ENCODE measurements around the gene STARD7. TPM values are rescaled to one million over a fixed set of nuclear protein-coding genes. Genes with fewer than 3 reads are reported as not detected.
A peak's percentile ranks its signal among the peaks of the same experiment; 100 is the strongest.
"Not testable (repeated sequence)": the region's sequence is repeated elsewhere in the genome, so short reads cannot be mapped to it uniquely, and the experiment has no call there.

Gene STARD7
- total RNA-seq, 3 donors from 2014 or later: 118 to 123 (median 122) TPM

DNA sequence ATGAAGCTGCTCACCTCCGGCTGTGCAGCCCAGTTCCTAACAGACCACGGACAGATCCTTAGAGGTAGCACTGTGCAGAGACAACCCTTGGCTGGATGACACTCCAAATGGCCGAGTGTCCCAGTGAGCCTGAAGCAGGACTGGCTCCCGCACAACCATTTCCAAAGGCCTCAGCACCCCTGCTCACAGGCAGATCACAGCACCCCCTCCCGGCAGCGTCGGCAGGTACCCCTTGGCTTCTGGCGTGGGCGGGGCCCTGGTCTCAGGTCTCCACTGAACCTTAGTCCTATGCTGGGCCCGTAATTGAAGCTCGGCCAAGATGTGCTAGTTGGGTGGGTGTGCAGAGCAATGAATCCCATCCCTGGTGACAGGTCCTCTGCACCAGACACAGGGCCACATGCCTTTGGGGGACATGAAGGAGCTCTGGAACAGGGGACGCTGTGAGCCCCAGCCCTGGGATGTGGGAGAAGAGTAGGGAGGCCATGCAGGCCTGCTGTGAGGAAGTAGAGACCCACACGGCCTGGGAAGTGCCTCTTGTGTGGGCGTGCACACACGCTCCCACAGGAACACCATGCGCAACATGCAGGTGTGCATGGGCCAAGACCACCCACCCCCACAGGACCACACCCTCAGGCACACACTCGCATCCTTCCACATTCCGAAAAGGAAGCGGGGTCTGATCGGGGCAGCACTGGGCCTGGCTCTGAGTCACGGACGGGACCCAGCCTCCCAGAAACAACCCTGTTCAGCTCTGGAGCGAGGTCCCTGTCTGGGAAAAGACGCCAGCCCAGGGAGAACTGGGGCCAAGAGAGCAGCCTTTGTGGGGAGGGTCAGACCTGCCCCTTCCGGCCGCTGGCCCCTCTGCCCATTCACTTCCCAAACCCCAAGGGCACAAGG, 66.2 kb downstream of the STARD7 start:
- TF ChIP-seq, protein P1, sequence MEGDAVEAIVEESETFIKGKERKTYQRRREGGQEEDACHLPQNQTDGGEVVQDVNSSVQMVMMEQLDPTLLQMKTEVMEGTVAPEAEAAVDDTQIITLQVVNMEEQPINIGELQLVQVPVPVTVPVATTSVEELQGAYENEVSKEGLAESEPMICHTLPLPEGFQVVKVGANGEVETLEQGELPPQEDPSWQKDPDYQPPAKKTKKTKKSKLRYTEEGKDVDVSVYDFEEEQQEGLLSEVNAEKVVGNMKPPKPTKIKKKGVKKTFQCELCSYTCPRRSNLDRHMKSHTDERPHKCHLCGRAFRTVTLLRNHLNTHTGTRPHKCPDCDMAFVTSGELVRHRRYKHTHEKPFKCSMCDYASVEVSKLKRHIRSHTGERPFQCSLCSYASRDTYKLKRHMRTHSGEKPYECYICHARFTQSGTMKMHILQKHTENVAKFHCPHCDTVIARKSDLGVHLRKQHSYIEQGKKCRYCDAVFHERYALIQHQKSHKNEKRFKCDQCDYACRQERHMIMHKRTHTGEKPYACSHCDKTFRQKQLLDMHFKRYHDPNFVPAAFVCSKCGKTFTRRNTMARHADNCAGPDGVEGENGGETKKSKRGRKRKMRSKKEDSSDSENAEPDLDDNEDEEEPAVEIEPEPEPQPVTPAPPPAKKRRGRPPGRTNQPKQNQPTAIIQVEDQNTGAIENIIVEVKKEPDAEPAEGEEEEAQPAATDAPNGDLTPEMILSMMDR (IDR thresholded peaks at IDR 0.05): no peak
- DNase-seq: peak in 2 of 3 donors; percentile 45 to 65
- no peaks in the 10 kb centered on the region for H3K36me3 ChIP-seq (ENCODE audit: low read depth)
- H3K4me3 ChIP-seq: no peak overlapping the region
- no peaks in the 10 kb centered on the region for H3K9me3 ChIP-seq
- peaks cover 20% of the 10 kb centered on the region for H3K4me1 ChIP-seq (ENCODE audit: low read depth)
- intact Hi-C loops (cut with DNase I, micrococcal nuclease): no loop called here
- no peak for ATAC-seq

DNA sequence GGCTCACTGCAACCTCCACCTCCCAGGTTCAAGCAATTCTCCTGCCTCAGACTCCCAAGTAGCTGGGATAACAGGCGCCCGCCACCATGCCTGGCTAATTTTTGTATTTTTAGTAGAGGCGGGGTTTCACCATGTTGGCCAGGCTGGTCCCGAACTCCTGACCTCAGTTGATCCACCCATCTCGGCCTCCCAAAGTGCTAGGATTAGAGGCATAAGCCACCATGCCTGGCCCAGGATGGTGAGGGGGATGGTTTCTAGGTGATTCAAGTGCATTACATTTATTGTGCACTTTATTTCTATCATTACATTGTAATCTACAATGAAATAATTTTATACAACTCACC, 67.0 kb downstream of the STARD7 start:
- H3K4me3 ChIP-seq; ATAC-seq; intact Hi-C loops (cut with DNase I, micrococcal nuclease); H3K36me3 ChIP-seq (ENCODE audit: low read depth); DNase-seq; H3K9me3 ChIP-seq: not testable (repeated sequence)
- peaks cover 18% of the 10 kb centered on the region for H3K4me1 ChIP-seq (ENCODE audit: low read depth)

DNA sequence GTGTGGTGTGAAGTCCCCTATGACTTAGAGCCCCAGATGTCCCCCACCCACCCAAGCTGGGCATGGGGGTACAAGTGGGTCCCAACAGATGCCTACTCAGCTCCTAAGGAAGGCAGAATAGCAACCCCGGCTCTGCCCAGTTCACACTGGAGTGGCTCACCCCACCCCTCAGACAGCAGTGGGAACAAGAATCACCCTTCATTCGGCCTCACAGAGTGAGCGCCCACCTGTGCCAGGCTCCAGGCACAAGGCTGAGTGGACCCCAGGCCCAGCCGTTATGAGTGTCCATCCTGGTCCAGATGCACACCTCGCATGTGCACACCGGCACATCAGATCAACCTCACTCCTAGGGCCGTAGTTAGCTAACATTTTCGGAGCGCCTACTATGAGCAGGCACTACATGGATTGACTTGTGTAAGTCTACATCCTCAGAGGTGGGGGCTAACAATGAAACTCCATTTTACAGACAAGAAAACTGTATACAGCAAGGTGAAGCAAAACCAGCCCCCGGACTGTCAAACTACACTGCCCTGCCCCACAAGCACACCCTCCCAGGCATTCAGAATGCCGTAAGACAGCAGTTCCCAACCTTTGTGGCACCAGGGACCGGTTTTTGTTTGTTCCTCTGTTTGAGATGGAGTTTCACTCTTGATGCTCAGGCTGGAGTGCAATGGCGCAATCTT, 67.5 kb downstream of the STARD7 start:
- H3K4me3 ChIP-seq: no peak overlapping the region
- H3K36me3 ChIP-seq (ENCODE audit: low read depth): no peaks in the 10 kb centered on the region
- intact Hi-C loops (cut with DNase I, micrococcal nuclease): no loop called here
- H3K4me1 ChIP-seq (ENCODE audit: low read depth): peaks cover 17% of the 10 kb centered on the region
- peak in 1 of 3 donors; percentile 28 for DNase-seq
- no peak for ATAC-seq
- no peaks in the 10 kb centered on the region for H3K9me3 ChIP-seq
- TF ChIP-seq, protein P1 (IDR thresholded peaks at IDR 0.05): no peak

DNA sequence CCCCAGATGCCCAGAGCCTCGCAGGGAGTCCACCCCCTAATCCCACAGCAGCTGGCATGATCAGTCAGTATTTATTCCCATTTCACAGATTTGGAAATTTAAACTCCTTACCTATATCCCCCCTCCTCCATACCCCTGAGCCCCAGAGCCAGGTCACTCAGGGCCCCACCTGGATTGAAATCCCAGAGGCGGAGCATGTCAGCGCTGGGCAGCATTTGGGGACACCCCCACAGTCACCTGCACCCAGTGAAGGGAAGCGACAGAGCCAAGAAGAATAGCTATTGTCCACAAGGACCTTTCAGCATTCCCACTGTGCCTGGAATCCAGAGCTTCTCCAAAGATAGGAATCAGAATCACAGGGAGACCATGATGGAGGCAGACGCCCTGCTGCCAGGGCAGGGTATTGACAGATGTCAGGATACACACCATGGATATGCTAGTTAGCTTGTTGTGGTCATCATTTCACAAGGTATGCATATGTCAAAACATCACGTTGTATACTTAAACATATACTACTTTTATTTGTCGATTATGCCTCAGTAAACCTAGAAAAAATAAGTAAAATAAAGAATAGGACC, 69.4 kb downstream of the STARD7 start:
- peak in 1 of 3 donors; percentile 42 for DNase-seq
- no peaks in the 10 kb centered on the region for H3K36me3 ChIP-seq (ENCODE audit: low read depth)
- ATAC-seq: no peak
- H3K4me1 ChIP-seq (ENCODE audit: low read depth): peaks cover 13% of the 10 kb centered on the region
- no peaks in the 10 kb centered on the region for H3K9me3 ChIP-seq
- H3K4me3 ChIP-seq: no peak overlapping the region
- intact Hi-C loops (cut with DNase I, micrococcal nuclease): no loop called here
- TF ChIP-seq, protein P1 (IDR thresholded peaks at IDR 0.05): no peak

DNA sequence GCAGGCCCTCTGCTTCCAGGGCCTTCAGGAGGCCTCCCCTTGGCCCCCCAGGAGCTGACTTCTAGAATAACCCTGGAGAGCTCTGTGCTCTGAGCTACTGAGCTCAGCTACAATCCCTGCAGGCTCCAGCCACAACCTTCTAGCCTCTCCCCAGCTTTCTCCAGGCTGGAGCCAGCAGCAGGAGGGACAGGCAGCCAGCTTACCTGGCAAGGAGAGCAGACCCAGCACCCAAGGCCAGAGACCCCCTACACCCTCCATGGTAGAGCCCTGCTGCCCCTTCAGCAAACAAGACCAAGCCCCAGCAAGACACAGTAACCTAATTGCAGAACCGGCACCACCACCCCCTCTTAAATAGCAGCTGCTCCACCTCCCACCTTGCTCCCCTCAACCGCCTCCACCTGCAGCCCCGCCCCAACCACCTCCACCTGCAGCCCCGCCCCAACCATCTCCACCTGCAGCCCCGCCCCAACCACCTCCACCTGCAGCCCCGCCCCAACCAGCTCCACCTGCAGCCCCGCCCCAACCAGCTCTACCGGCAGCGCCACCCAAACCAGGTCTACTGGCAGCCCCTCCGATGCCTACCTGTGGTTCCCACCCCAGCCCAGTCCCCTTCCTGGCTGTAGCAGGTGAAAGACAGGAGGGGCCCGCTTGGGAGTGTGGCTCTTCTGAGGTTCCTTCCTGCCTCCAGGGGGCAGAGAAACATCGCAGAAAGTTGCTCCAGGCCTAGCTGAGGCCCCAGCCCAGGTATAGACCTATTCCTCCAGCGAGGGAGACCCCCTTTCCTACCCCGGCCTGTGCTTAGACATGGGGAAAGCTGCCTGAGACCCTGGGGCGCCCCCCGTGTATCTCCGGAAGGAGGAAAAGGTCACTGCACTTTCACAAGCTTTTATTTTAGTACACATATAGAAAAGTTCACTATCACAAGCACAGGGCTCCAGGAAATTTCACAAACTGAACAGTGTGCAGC, 70.2 kb downstream of the STARD7 start, which contains the start of gene ASTL:
ASTL (minus strand) TSS at position 324 of the 967 bp plus-strand sequence; CDS start at position 258, 66 bp downstream.
- DNase-seq (peak; percentile 88 to 91 (median 90)), ATAC-seq (peak; percentile 84)
- intact Hi-C loops (cut with DNase I, micrococcal nuclease): no loop called here

More for the DNA sequence above, 70.2 kb downstream of the STARD7 start, which contains the start of gene ASTL:
- Histone ChIP-seq H3K36me3 (ENCODE audit: low read depth) (no peaks in the 10 kb centered on the region), H3K4me1 (ENCODE audit: low read depth) (peaks cover 10% of the 10 kb centered on the region), H3K4me3 (no peak within 1 kb of the TSS), H3K9me3 (no peaks in the 10 kb centered on the region)
- TF ChIP-seq, protein P1 (IDR thresholded peaks at IDR 0.05): no peak
